Testis (tissue), 2 donors: ENCODE data around the gene TRPM2.

Experiments used
- POLR2A ChIP-seq: fragments of 450-650 bp; IDR thresholded peaks from one replicate; pipeline ENCODE4 v1.6.1; 2017; ENCODE audit warnings: antibody characterized with exemption, mild to moderate bottlenecking, moderate library complexity
- TF ChIP-seq, protein P1 (sequence below), 3 experiments: fragments of 450-650 bp in 2 of 3; fragments of 200-600 bp in 1 of 3; sonication (generic) in 1 of 3; IDR thresholded peaks; one replicate each; pipeline ENCODE4 v1.5.1; 2016 to 2019; ENCODE audit warnings: antibody characterized with exemption in 3 of 3, mild to moderate bottlenecking in 2 of 3, moderate library complexity in 1 of 3

DNA sequence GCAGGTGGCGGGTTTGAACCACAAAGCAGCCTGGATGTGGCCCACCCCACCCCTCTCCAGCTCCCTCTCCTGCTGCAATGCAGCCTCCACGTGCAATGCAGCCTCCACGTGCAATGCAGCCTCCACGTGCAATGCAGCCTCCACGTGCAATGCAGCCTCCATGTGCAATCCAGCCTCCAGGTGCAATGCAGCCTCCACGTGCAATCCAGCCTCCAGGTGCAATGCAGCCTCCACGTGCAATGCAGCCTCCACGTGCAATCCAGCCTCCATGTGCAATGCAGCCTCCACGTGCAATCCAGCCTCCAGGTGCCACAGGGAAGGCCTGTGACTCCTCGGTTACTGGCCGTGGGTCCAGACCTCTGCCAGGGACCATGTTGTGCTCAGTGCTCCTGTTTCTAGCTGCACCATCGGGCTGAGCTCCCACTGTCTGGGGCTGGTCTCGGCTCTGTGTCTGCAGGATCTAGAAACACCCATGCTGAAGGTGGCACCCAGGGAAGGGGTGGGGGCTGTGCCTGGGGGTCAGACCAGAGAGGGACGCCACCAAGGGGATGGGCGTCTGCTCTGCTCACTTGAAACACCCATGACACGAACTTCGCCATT is 90.0 kb downstream of the TRPM2 start:
- TF ChIP-seq, protein P1, sequence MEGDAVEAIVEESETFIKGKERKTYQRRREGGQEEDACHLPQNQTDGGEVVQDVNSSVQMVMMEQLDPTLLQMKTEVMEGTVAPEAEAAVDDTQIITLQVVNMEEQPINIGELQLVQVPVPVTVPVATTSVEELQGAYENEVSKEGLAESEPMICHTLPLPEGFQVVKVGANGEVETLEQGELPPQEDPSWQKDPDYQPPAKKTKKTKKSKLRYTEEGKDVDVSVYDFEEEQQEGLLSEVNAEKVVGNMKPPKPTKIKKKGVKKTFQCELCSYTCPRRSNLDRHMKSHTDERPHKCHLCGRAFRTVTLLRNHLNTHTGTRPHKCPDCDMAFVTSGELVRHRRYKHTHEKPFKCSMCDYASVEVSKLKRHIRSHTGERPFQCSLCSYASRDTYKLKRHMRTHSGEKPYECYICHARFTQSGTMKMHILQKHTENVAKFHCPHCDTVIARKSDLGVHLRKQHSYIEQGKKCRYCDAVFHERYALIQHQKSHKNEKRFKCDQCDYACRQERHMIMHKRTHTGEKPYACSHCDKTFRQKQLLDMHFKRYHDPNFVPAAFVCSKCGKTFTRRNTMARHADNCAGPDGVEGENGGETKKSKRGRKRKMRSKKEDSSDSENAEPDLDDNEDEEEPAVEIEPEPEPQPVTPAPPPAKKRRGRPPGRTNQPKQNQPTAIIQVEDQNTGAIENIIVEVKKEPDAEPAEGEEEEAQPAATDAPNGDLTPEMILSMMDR (IDR thresholded peaks at IDR 0.05) = no peak
- TF ChIP-seq POLR2A = no peak
